Lower leg skin (tissue), 3 donors: Measurements from ENCODE around the gene CABLES1.

ENCODE experiments used
- POLR2A ChIP-seq, 2 donors: fragments of 450-650 bp; IDR thresholded peaks; one replicate each; pipeline ENCODE4 v1.6.1; 2016 to 2017; ENCODE audit warnings: antibody characterized with exemption in 2 of 2, mild to moderate bottlenecking in 1 of 2, moderate library complexity in 1 of 2
- TF ChIP-seq, protein P1 (sequence below), 3 donors: fragments of 450-650 bp; IDR thresholded peaks; one replicate each; pipeline ENCODE4 v1.5.1; 2016; ENCODE audit warnings: antibody characterized with exemption in 3 of 3, mild to moderate bottlenecking in 3 of 3, moderate library complexity in 2 of 3

DNA sequence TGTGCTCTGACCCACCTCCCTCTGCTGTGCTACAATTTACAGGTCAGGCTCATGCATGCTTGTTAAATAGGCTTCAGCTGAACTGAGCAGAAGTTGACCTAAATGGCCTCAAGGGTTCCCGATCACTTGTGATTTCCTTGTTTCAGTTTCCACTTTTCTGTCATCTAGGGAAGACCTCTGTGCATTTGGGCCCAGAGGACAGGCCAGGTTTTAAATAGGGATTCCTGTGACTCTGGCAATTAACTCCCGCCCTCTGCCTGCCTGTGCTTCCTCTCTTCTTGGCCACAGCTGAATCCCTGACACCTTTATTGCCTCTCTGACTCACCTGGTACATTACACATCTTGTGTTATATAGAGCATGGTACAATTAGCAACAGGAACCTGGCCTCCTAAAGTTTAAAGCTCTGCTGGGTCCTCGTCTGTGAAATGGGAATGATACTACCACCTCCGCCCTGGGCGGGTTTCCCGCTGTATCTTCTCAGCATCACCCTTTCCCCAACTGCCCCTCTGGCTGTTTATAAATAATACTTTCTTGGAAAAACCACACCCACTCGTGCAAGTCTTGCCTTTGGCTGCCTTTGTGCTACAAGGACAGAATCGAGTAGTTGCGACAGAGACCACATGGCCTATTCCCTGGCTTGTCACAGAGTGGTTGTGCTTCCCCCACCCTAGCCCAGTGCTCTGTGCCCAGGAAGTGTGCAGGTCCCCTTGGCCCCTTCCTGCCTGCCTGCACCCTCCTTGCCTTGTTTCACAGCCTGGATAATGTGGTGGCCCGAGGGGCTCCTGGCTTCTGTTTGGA is 7.9 kb downstream of the CABLES1 start:
- TF ChIP-seq, protein P1, sequence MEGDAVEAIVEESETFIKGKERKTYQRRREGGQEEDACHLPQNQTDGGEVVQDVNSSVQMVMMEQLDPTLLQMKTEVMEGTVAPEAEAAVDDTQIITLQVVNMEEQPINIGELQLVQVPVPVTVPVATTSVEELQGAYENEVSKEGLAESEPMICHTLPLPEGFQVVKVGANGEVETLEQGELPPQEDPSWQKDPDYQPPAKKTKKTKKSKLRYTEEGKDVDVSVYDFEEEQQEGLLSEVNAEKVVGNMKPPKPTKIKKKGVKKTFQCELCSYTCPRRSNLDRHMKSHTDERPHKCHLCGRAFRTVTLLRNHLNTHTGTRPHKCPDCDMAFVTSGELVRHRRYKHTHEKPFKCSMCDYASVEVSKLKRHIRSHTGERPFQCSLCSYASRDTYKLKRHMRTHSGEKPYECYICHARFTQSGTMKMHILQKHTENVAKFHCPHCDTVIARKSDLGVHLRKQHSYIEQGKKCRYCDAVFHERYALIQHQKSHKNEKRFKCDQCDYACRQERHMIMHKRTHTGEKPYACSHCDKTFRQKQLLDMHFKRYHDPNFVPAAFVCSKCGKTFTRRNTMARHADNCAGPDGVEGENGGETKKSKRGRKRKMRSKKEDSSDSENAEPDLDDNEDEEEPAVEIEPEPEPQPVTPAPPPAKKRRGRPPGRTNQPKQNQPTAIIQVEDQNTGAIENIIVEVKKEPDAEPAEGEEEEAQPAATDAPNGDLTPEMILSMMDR (IDR thresholded peaks at IDR 0.05): no peak
- no peak for TF ChIP-seq POLR2A (IDR thresholded peaks at IDR 0.05)
